ENCODE measurements around the gene PCDHA9. TPM values are rescaled to one million over a fixed set of nuclear protein-coding genes. Genes with fewer than 3 reads are reported as not detected.
"Not testable (repeated sequence)": the region's sequence is repeated elsewhere in the genome, so short reads cannot be mapped to it uniquely, and the experiment has no call there.

Gene PCDHA9
- total RNA-seq: 1.2 to 2.0 TPM (median 1.3 TPM) in 3 replicates
- long read RNA-seq: 0 reads

GRCh38 chr5:140848139-140849102, at the start of gene PCDHA9:
Gene PCDHA9 (plus strand): TSS chr5:140848382. CDS start chr5:140848496, 114 bp downstream.
- not testable (repeated sequence) for H3K9me3 Mint-ChIP-seq (ENCODE audit: low read depth); H3K27me3 Mint-ChIP-seq (ENCODE audit: low read depth); H3K27ac Mint-ChIP-seq (ENCODE audit: unreplicated experiment); DNase-seq (ENCODE audit: low spot score); H3K36me3 Mint-ChIP-seq (ENCODE audit: low read depth); H3K4me1 Mint-ChIP-seq (ENCODE audit: low read depth)
- H3K4me3 Mint-ChIP-seq (ENCODE audit: unreplicated experiment): peak within 1 kb of the TSS; percentile 52

- Mint-ChIP-seq H3K4me3 (ENCODE audit: unreplicated experiment) (no peak within 1 kb of the TSS), H3K4me1 (ENCODE audit: low read depth) (no peaks in the 10 kb centered on the region), H3K27ac (ENCODE audit: unreplicated experiment) (no peak within 1 kb of the TSS), H3K9me3 (ENCODE audit: low read depth) (peaks cover 34% of the 10 kb centered on the region), H3K36me3 (ENCODE audit: low read depth) (peaks cover 8% of the 10 kb centered on the region), H3K27me3 (ENCODE audit: low read depth) (peaks cover 1% of the 10 kb centered on the region)
- TF ChIP-seq CTCF (IDR thresholded peaks at IDR 0.05): no peak
- no peak for DNase-seq (ENCODE audit: low spot score)
Measured at GRCh38 chr5:140800816-140801493, 47.2 kb upstream of the PCDHA9 start, which contains the start of gene PCDHA3. Gene PCDHA3 (plus strand): TSS chr5:140801057.

- no peaks in the 10 kb centered on the region for H3K4me1 Mint-ChIP-seq (ENCODE audit: low read depth)
- no peak overlapping the region for H3K27ac Mint-ChIP-seq (ENCODE audit: unreplicated experiment)
- peaks cover 8% of the 10 kb centered on the region for H3K36me3 Mint-ChIP-seq (ENCODE audit: low read depth)
- DNase-seq (ENCODE audit: low spot score): no peak
- H3K4me3 Mint-ChIP-seq (ENCODE audit: unreplicated experiment): no peak overlapping the region
- TF ChIP-seq CTCF (IDR thresholded peaks at IDR 0.05): no peak
- H3K9me3 Mint-ChIP-seq (ENCODE audit: low read depth): peaks cover 33% of the 10 kb centered on the region
- H3K27me3 Mint-ChIP-seq (ENCODE audit: low read depth): peaks cover 1% of the 10 kb centered on the region
Measured at GRCh38 chr5:140801494-140801841, 46.7 kb upstream of the PCDHA9 start.

GRCh38 chr5:140802381-140802780, 45.8 kb upstream of the PCDHA9 start:
- peak; percentile 84 for DNase-seq (ENCODE audit: low spot score)
- not testable (repeated sequence) for H3K27me3 Mint-ChIP-seq (ENCODE audit: low read depth); H3K4me3 Mint-ChIP-seq (ENCODE audit: unreplicated experiment); H3K4me1 Mint-ChIP-seq (ENCODE audit: low read depth); H3K27ac Mint-ChIP-seq (ENCODE audit: unreplicated experiment); H3K36me3 Mint-ChIP-seq (ENCODE audit: low read depth)
- H3K9me3 Mint-ChIP-seq (ENCODE audit: low read depth): peaks cover 32% of the 10 kb centered on the region

- peaks cover 4% of the 10 kb centered on the region for H3K4me1 Mint-ChIP-seq (ENCODE audit: low read depth)
- peaks cover 6% of the 10 kb centered on the region for H3K36me3 Mint-ChIP-seq (ENCODE audit: low read depth)
- H3K27me3 Mint-ChIP-seq (ENCODE audit: low read depth): peaks cover 1% of the 10 kb centered on the region
- no peak overlapping the region for H3K27ac Mint-ChIP-seq (ENCODE audit: unreplicated experiment)
- DNase-seq (ENCODE audit: low spot score): peak; percentile 91
- no peak overlapping the region for H3K4me3 Mint-ChIP-seq (ENCODE audit: unreplicated experiment)
- H3K9me3 Mint-ChIP-seq (ENCODE audit: low read depth): peaks cover 30% of the 10 kb centered on the region
- TF ChIP-seq CTCF (IDR thresholded peaks at IDR 0.05): no peak
Measured at GRCh38 chr5:140802781-140803271, 45.4 kb upstream of the PCDHA9 start.

Data from chondrocyte (in vitro differentiated cells).